Choroid plexus epithelial cell (primary cell): ENCODE data around the gene PEA15.

Experiments used
- DNase-seq: peaks from one replicate; pipeline ENCODE4 v3.0.0-alpha.2; 2010; ENCODE audit warnings: low read depth
- H3K4me3 ChIP-seq: 2 replicates; pipeline ENCODE4 v1.5.1; 2011; ENCODE audit warnings: low read depth, mild to moderate bottlenecking, control low read depth, low read length, moderate library complexity
- TF ChIP-seq, protein P1 (sequence below): conservative IDR thresholded peaks from 2 replicates; pipeline ENCODE4 v1.5.1; 2011; ENCODE audit warnings: low read depth, mild to moderate bottlenecking, control low read depth, inconsistent platforms, low read length, moderate library complexity

The PEA15 gene

DNA sequence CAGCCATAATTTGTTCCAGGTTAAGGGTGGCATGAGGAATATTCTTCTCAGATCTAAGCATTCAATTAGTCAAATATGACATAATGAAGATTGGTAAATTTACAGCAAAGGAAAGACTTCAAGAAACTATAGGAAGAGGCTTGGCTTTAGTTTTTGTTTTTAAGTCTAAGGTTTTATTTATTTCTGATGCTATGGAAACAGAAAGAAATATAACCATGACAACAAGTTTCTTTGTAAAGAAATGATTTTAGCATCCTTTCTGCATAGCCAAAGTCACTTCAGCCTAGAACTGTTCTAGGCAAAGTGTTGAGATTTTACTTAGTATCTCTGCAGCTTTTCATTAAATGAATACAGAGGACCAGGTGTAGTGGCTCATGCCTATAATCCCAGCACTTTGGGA is 27.7 kb downstream of the PEA15 start:
- TF ChIP-seq, protein P1, sequence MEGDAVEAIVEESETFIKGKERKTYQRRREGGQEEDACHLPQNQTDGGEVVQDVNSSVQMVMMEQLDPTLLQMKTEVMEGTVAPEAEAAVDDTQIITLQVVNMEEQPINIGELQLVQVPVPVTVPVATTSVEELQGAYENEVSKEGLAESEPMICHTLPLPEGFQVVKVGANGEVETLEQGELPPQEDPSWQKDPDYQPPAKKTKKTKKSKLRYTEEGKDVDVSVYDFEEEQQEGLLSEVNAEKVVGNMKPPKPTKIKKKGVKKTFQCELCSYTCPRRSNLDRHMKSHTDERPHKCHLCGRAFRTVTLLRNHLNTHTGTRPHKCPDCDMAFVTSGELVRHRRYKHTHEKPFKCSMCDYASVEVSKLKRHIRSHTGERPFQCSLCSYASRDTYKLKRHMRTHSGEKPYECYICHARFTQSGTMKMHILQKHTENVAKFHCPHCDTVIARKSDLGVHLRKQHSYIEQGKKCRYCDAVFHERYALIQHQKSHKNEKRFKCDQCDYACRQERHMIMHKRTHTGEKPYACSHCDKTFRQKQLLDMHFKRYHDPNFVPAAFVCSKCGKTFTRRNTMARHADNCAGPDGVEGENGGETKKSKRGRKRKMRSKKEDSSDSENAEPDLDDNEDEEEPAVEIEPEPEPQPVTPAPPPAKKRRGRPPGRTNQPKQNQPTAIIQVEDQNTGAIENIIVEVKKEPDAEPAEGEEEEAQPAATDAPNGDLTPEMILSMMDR: no peak
- H3K4me3 ChIP-seq: no peak overlapping the region
- no peak for DNase-seq

DNA sequence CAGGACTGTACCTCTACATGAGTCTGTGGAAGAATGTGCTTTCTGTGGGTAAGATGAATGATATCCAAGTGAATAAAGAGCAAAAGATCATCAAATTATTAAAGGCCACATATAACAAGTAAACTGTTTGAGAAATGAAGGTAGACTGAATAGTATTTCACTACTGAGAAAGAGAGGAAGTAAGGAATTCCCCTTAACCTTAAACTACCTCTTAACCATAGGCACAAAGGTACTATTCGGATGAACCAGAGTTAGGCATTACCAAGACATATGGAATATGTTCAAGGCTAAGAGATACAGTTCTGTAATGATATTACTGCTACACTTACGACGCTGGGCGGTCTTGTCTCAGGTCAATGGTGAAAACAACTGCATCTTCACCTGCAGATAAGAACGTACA is 31.6 kb downstream of the PEA15 start:
- no peak overlapping the region for H3K4me3 ChIP-seq
- no peak for DNase-seq
- TF ChIP-seq, protein P1: no peak

DNA sequence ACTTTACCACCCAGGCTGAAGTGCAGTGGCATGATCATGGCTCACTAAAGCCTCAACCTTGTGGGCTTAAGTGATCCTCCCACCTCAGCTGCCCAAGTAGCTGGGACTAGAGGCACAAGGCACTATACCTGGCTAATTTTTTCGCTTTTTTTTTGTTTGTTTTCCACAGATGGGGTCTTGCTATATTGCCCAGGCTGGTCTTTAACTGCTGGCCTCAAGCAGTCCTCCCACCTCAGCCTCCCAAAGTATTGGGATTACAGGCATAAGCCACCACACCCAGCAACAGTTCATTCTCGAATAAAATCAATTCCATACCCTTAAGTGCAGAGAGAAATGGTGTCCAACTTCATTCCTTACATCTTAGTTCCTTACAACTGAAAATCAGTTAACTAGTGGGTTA is 32.4 kb downstream of the PEA15 start:
- TF ChIP-seq, protein P1: no peak
- no peak for DNase-seq
- no peak overlapping the region for H3K4me3 ChIP-seq

DNA sequence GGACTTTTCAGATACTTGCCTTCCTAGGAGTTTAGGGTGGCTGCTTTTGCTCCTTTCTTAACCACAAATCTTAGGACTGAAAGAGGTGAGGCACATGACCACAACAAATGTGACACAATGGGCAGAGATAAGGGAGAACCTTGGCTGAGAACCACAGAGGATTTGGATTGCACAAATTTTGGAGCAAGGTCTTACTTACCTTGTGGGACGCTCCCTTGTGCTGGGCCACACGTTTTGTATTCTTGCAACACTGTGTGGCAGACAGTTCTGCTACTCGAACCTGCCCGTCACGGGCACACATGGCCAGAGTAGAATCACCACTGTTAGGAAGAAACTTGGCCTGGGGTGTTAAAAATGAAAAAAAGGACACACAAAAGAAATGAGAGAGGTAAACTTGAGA is 33.2 kb downstream of the PEA15 start:
- H3K4me3 ChIP-seq: no peak overlapping the region
- TF ChIP-seq, protein P1: no peak
- DNase-seq: no peak

DNA sequence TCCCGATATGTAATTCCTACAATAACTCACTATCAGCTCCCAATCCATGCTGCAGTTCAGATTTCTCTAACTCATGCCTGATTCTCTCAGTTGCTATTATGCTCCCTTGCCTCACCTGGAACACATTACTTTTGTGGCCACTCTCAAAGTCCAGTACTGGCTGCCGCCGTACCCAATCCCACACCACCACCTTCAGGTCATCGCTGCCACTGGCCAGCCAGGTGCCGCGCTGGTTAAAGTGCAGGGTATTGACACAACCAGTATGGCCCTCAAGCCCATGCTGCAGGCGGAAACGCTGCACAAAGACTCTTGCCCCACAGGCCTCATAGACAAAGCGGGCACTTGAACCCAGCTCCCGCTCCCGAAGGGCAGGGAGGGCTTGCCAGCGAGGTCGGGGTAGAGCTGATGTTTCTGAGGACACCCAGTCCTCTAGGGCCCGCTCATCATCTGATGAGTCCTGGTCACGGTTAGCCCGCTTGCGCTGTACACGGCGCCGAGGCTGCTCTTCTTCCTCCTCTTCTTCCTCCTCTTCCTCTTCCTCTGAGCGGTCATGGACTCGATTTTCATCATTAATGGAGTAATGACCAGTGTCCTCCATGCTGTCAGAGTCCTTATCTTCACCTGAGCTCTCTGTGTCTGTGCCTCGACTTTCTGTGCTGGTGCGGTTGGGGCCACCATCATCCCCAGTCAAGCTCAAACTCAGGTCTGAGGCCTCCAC is 34.6 kb downstream of the PEA15 start:
- TF ChIP-seq, protein P1: no peak
- no peak for DNase-seq
- no peak overlapping the region for H3K4me3 ChIP-seq

DNA sequence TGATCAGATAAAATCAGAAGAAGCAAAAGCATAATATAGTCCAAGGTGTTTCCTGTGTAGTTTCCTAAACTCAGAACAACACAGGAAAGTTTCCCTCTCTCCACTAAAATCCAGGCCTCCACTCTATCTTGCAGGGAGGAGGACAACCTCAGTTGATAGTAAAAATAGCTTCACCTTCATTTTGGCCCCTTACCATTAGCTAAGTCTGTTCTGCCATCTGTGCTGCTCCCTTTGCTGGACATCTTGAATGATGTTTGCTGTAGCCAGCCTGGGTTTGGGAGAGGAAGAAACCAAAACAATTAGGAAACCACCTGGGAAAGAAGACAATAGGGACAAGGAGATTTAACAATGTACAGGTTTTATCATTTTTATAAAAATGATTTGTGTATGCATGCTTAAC is 38.6 kb downstream of the PEA15 start:
- TF ChIP-seq, protein P1: no peak
- DNase-seq: no peak
- no peak overlapping the region for H3K4me3 ChIP-seq

DNA sequence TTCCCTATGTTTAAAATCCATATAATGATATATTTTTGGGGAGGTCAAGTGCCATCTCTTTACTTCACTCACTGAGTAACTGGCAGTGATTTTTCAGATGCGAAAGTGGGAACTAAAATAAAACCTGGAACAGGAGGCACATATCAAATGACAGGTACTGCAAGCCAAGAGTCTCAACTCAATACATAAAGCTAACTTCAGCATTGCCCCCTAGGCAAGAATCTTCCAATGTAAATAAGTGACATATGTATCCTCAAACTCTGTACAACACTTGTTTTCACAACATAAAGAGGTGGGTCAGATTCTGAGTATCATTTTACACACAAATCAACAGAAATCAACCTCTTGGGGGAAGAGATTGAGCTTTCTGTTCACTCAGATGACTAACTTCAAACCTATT is 39.0 kb downstream of the PEA15 start:
- H3K4me3 ChIP-seq: no peak overlapping the region
- TF ChIP-seq, protein P1: no peak
- no peak for DNase-seq
